CD4-positive, alpha-beta memory T cell (primary cell): Measurements from ENCODE around the gene ZBTB24. TPM values are rescaled to one million over a fixed set of nuclear protein-coding genes. Genes with fewer than 3 reads are reported as not detected.

Experiments
- CTCF ChIA-PET: fragments of 350-600 bp; sonication (Branson Sonifier 250); formaldehyde crosslinking; loops from one replicate; lab custom pipeline; 2021; ENCODE audit warnings: inconsistent platforms; ENCODE audit not compliant: partially characterized antibody; lab: Charles Lee
- POLR2A ChIA-PET: fragments of 350-600 bp; sonication (Branson Sonifier 250); formaldehyde crosslinking; loops from one replicate; lab custom pipeline; 2021; ENCODE audit not compliant: partially characterized antibody; lab: Charles Lee
- DNase-seq, 5 donors: peaks; one replicate each; pipeline versions ENCODE4 v3.0.0 to v3.0.0-alpha.2; 2020 to 2022; ENCODE audit warnings: mixed read lengths in 1 of 5
- H3K27ac ChIP-seq: one replicate; pipeline ENCODE4 v1.7.0; 2013; ENCODE audit warnings: low read depth, low read length
- H3K27me3 ChIP-seq: 2 replicates; pipeline ENCODE4 v1.7.0; 2013; ENCODE audit warnings: mild to moderate bottlenecking, low read length, moderate library complexity; ENCODE audit not compliant: insufficient read depth
- H3K36me3 ChIP-seq: 2 replicates; pipeline ENCODE4 v1.7.0; 2013; ENCODE audit warnings: mild to moderate bottlenecking, low read length, moderate library complexity; ENCODE audit not compliant: insufficient read depth
- H3K4me1 ChIP-seq: 2 replicates; pipeline ENCODE4 v1.7.0; 2013; ENCODE audit warnings: mild to moderate bottlenecking, low read length, moderate library complexity; ENCODE audit not compliant: insufficient read depth
- H3K4me3 ChIP-seq, 2 donors: one replicate each; pipeline ENCODE4 v1.7.0; 2013; ENCODE audit warnings: low read length in 2 of 2, mild to moderate bottlenecking in 1 of 2
- H3K9me3 ChIP-seq, 2 donors: one replicate each; pipeline ENCODE4 v1.7.0; 2013; ENCODE audit warnings: low read length in 2 of 2, control low read depth in 1 of 2; ENCODE audit not compliant: control insufficient read depth in 1 of 2
- H3K27ac Mint-ChIP-seq, 7 donors: one replicate each; pipeline ENCODE4 v1.8.0; 2020 to 2021; ENCODE audit warnings: mixed read lengths in 7 of 7, mild to moderate bottlenecking in 6 of 7, inconsistent platforms in 3 of 7, moderate library complexity in 3 of 7
- H3K27me3 Mint-ChIP-seq, 2 donors: one replicate each; pipeline ENCODE4 v1.8.0; 2020 to 2021; ENCODE audit warnings: mixed read lengths in 2 of 2
- H3K36me3 Mint-ChIP-seq, 2 donors: one replicate each; pipeline ENCODE4 v1.8.0; 2020 to 2021; ENCODE audit warnings: mixed read lengths in 2 of 2, inconsistent platforms in 1 of 2, mild to moderate bottlenecking in 1 of 2
- H3K4me1 Mint-ChIP-seq, 4 donors: one replicate each; pipeline ENCODE4 v1.8.0; 2020 to 2021; ENCODE audit warnings: mixed read lengths in 4 of 4, mild to moderate bottlenecking in 1 of 4
- H3K4me3 Mint-ChIP-seq, 8 donors: one replicate each; pipeline ENCODE4 v1.8.0; 2020 to 2021; ENCODE audit warnings: mixed read lengths in 8 of 8, mild to moderate bottlenecking in 7 of 8, moderate library complexity in 6 of 8, inconsistent platforms in 3 of 8
- H3K9me3 Mint-ChIP-seq, 8 donors: one replicate each; pipeline ENCODE4 v1.8.0; 2020 to 2021; ENCODE audit warnings: mixed read lengths in 8 of 8, mild to moderate bottlenecking in 5 of 8, inconsistent platforms in 3 of 8, moderate library complexity in 1 of 8
- intact Hi-C: fragments of 100-400 bp; cut with micrococcal nuclease; formaldehyde crosslinking; loops from one replicate; pipeline ENCODE4 v1.15.1; 2023
- polyA plus RNA-seq, 2 donors: library from polyadenylated mRNA; unstranded; fragments of 300-500 nt; fragmentation: Illumina TruSeq; gene quantifications; one replicate each; pipeline ENCODE4 v1.2.3, GENCODE V29; 2021
- total RNA-seq, 2 experiments: library from RNA; stranded (reverse); gene quantifications; one replicate each; pipeline ENCODE4 v1.2.3, GENCODE V29; 2021

ZBTB24 gene
- total and polyA plus RNA-seq, 4 experiments from 2014 or later = 8.5 to 28.4 (median 19.3) TPM

DNA sequence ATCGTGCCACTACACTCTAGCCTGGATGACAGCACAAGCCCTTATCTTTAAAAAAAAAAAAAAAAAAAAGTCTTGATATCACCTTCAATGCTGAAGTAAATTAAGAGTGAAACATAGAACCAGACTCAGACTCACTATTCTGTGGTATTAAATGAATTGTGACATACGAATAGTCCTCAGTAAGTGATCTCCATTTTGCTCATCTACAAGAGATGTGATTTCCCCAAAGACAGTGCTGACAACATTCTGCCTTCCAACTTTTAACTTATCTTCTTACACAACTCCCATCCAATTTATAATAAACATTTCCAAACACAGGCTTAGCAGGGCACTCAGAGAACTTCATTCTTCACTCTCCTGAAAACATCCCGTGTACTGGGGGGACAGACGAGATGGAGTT, 8.0 kb downstream of the ZBTB24 start:
- Mint-ChIP-seq H3K4me3 (peak overlapping the region in 2 of 8 donors; percentile 5 to 31), H3K9me3 (no peaks in the 10 kb centered on the region), H3K36me3 (peaks cover 67 to 88% of the 10 kb centered on the region in 2 donors), H3K27ac (peak overlapping the region in 6 of 7 donors; percentile 24 to 89 (median 55)), H3K27me3 (no peaks in the 10 kb centered on the region), H3K4me1 (peaks cover 57 to 84% (median 68%) of the 10 kb centered on the region in 4 donors)
- Histone ChIP-seq H3K9me3 (no peaks in the 10 kb centered on the region), H3K36me3 (peaks cover 60% of the 10 kb centered on the region), H3K4me1 (peaks cover 57% of the 10 kb centered on the region), H3K27ac (no peak overlapping the region), H3K4me3 (no peak overlapping the region), H3K27me3 (no peaks in the 10 kb centered on the region)
- DNase-seq = no peak
- POLR2A ChIA-PET = interaction anchor here (2.4 kb wide), 1 partner anchor 19 kb away, joined by 12 read pairs; the partner anchor contains the start of gene MICAL1
- CTCF ChIA-PET = interaction anchor here (0.6 kb wide), 1 partner anchor 222 kb away, joined by 3 read pairs; no protein-coding TSS in a partner anchor
- intact Hi-C loops = no loop called here

DNA sequence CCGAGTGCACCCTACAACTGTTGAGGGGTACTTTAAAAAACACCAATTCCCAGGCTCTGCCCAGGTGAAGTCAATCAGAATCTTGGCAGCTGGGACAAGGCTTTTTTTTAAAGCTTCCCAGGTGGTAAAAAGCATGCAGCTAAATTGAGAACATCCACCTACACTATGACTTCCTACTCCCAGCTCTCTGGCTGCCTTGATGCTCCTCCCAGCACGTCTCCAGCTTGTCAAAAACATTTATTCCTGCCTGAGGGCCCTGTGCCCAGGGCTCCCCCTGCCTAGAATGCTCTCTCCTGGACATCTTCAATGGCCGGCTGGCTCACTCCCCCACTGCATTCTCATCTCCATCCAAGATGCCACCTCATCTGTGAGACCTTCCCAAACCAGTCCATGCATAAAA, 9.9 kb downstream of the ZBTB24 start:
- Histone ChIP-seq H3K36me3 (peaks cover 74% of the 10 kb centered on the region), H3K27ac (no peak overlapping the region), H3K27me3 (no peaks in the 10 kb centered on the region), H3K9me3 (no peaks in the 10 kb centered on the region), H3K4me1 (peaks cover 39% of the 10 kb centered on the region), H3K4me3 (no peak overlapping the region)
- intact Hi-C loops = no loop called here
- DNase-seq = no peak
- Mint-ChIP-seq H3K4me3 (peak overlapping the region in 1 of 8 donors; percentile 13), H3K9me3 (no peaks in the 10 kb centered on the region), H3K27ac (peak overlapping the region; percentile 14 to 90 (median 85)), H3K4me1 (peaks cover 56 to 81% (median 63%) of the 10 kb centered on the region in 4 donors), H3K27me3 (no peaks in the 10 kb centered on the region), H3K36me3 (peaks cover 68 to 91% of the 10 kb centered on the region in 2 donors)
- ChIA-PET CTCF (no interaction called here), POLR2A (interaction anchor here (1.8 kb wide), 1 partner anchor 9 kb away, joined by 4 read pairs; no protein-coding TSS in a partner anchor)

DNA sequence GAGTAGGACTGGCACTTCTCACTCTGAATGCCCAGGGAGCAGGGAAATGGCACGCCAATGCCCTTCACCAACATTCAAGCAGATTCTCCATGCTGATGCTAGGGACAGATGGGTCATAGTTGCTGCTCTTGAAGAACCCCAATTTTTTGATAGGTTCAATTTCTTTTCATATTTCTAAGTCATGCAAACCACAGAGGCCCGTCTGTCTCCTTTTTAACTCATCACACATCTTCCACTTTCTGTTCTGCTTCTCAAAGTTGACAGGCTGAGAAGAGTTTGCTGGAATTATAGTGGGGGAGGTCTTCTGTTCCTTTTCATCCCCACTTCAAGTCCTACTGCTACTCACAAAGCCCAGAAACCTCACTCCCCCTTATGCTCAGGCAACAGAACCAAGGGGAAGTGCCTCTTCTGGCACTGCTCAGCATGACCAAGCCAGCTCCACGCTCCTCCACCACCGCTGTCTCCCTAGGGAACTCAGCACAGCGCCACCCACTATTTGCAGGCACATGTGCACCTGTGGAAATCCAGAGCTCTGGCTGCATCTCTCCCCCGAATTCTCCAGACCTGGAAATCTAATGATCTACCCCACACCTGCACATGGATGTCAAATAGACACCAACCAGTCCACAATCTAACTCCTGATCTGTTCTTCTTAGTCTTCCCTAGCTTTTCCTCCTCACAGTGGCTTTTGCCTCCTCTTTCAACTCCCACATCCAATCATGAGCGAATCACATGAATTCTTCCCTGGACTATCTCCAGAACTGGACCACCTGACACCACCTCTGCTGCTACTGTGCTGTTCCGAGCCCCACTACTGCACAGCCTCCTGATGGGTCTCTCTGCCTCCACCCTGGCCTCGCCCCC, 10.7 kb downstream of the ZBTB24 start:
- no peaks in the 10 kb centered on the region for H3K9me3 ChIP-seq
- no peaks in the 10 kb centered on the region for H3K27me3 Mint-ChIP-seq
- peaks cover 71% of the 10 kb centered on the region for H3K36me3 ChIP-seq
- peaks cover 32% of the 10 kb centered on the region for H3K4me1 ChIP-seq
- no peaks in the 10 kb centered on the region for H3K9me3 Mint-ChIP-seq
- H3K27me3 ChIP-seq = no peaks in the 10 kb centered on the region
- ChIA-PET POLR2A (interaction anchor here (1.3 to 1.8 kb wide), 3 partner anchors 10 to 22 kb away, joined by 3 to 5 read pairs (median 4); no protein-coding TSS in a partner anchor), CTCF (no interaction called here)
- H3K4me3 ChIP-seq = no peak overlapping the region
- intact Hi-C loops = no loop called here
- peaks cover 52 to 81% (median 57%) of the 10 kb centered on the region in 4 donors for H3K4me1 Mint-ChIP-seq
- H3K36me3 Mint-ChIP-seq = peaks cover 71 to 92% of the 10 kb centered on the region in 2 donors
- peak overlapping the region in 1 of 8 donors; percentile 1 for H3K4me3 Mint-ChIP-seq
- no peak overlapping the region for H3K27ac ChIP-seq
- no peak for DNase-seq
- peak overlapping the region; percentile 32 to 90 (median 80) for H3K27ac Mint-ChIP-seq

DNA sequence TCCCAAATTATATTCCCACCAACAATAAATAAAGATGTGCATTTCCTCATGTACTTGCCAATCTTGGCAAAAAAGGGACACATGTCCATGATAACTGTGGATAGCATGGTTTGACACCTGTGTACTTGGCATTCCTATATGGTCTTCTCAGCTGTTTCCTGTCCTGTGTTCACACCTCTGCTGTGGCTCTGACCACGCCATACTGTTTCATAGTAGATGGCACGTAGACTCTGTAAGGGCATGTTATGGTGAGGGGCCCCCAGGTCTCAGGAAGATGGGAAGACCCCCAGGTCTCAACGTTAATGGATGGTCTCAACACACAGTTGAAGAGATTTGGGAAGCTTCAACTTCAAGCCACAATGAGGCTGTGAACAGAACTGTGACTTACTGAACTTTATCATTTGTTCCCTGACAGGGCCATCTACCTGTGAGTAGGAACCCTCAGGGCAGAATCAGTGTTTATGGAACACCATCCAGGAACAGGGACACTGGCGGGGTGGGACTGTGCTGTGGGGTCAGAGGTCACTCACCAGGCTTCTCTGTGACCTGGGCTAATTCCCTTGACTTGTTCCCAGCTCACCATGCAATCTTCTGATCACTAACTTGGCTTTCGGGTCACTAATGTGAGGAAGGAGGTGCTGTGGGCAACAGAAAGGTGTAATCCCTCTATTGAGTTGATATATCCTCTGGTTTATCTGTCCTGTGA, 11.8 kb downstream of the ZBTB24 start:
- ChIA-PET CTCF (no interaction called here), POLR2A (interaction anchor here (1.3 to 3.4 kb wide), 5 partner anchors 11 to 21 kb away, joined by 3 to 20 read pairs (median 4); partner anchors contain the start of gene MICAL1)

DNA sequence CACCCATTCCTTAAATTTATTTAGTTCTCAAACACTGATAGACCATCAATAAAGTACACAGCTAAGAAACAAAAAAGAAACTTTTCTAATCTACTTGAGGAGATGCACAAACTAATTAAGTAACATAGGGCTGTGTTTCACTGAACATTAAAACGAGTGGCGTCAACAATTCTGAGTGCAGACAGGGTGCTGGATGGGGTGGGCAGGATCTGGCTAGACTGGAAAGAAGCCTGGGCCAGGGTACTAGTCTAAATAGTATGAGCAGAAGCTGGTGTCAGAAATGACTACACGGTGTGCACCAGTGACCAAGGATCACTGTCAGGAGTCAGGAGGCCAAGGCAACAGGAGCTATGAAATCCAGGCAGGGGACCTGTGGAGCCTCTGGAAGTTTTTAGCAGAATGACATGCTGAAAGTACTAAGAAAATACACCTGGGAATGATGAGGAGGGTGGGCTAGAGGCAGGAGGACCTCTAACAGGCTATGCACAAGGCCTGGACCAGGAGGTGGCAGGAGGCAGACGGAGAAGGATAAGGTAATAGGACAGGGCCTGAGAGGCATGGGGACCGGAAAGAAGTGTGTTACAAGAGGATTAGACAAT, 13.3 kb downstream of the ZBTB24 start:
- no peak for DNase-seq
- H3K27ac Mint-ChIP-seq = peak overlapping the region; percentile 12 to 79 (median 49)
- no peak overlapping the region for H3K4me3 Mint-ChIP-seq
- Histone ChIP-seq H3K4me3 (no peak overlapping the region), H3K27me3 (no peaks in the 10 kb centered on the region), H3K9me3 (no peaks in the 10 kb centered on the region), H3K4me1 (peaks cover 17% of the 10 kb centered on the region), H3K36me3 (peaks cover 70% of the 10 kb centered on the region), H3K27ac (no peak overlapping the region)
- peaks cover 43 to 70% (median 50%) of the 10 kb centered on the region in 4 donors for H3K4me1 Mint-ChIP-seq
- H3K36me3 Mint-ChIP-seq = peaks cover 65 to 89% of the 10 kb centered on the region in 2 donors
- no peaks in the 10 kb centered on the region for H3K9me3 Mint-ChIP-seq
- no peaks in the 10 kb centered on the region for H3K27me3 Mint-ChIP-seq
- intact Hi-C loops = loop anchor here (2.0 kb wide), 1 partner anchor 13 kb away; the partner anchor contains the start of gene ZBTB24
- POLR2A ChIA-PET = interaction anchor here (0.7 to 3.4 kb wide), 6 partner anchors 11 to 28 kb away, joined by 3 to 20 read pairs (median 4); partner anchors contain the start of gene MICAL1
- CTCF ChIA-PET = interaction anchor here (1.3 to 1.5 kb wide), 3 partner anchors 10 to 282 kb away, joined by 4 read pairs; partner anchors contain the start of gene ZBTB24

More for the DNA sequence above, 11.8 kb downstream of the ZBTB24 start:
- H3K4me1 ChIP-seq = peaks cover 20% of the 10 kb centered on the region
- Mint-ChIP-seq H3K36me3 (peaks cover 72 to 90% of the 10 kb centered on the region in 2 donors), H3K4me3 (peak overlapping the region in 1 of 8 donors; percentile 39), H3K4me1 (peaks cover 46 to 72% (median 51%) of the 10 kb centered on the region in 4 donors), H3K27me3 (no peaks in the 10 kb centered on the region), H3K27ac (peak overlapping the region; percentile 26 to 84 (median 75)), H3K9me3 (no peaks in the 10 kb centered on the region)
- H3K4me3 ChIP-seq = no peak overlapping the region
- no peak for DNase-seq
- H3K27me3 ChIP-seq = no peaks in the 10 kb centered on the region
- H3K36me3 ChIP-seq = peaks cover 69% of the 10 kb centered on the region
- H3K9me3 ChIP-seq = no peaks in the 10 kb centered on the region
- H3K27ac ChIP-seq = no peak overlapping the region
- intact Hi-C loops = no loop called here

DNA sequence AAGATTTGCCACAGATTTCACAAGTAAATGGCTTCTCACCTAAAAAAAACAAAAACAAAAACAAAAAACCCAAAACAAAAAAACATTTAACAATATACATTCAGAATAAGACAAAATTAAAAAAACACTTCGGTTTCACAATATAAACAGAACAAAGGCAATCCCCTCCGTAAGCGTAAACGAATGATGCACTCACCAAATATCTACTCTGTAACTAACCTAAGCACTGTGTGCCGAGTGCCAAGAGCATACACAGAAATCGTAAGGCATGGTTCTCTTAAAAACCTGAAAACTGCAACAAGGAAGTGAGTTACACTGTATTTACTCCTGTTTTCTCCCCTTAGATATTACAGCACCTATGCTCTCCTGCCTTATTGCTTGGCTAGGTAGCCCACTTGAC, 15.3 kb downstream of the ZBTB24 start:
- intact Hi-C loops = loop anchor here (2.0 kb wide), 1 partner anchor 15 kb away; the partner anchor contains the start of gene ZBTB24
- Mint-ChIP-seq H3K4me1 (peaks cover 40 to 70% (median 44%) of the 10 kb centered on the region in 4 donors), H3K4me3 (no peak overlapping the region), H3K9me3 (no peaks in the 10 kb centered on the region), H3K36me3 (peaks cover 62 to 84% of the 10 kb centered on the region in 2 donors), H3K27ac (peak overlapping the region in 5 of 7 donors; percentile 3 to 81 (median 54)), H3K27me3 (no peaks in the 10 kb centered on the region)
- H3K27me3 ChIP-seq = no peaks in the 10 kb centered on the region
- peaks cover 64% of the 10 kb centered on the region for H3K36me3 ChIP-seq
- peaks cover 23% of the 10 kb centered on the region for H3K4me1 ChIP-seq
- no peak for DNase-seq
- no peak overlapping the region for H3K27ac ChIP-seq
- H3K9me3 ChIP-seq = no peaks in the 10 kb centered on the region
- no peak overlapping the region for H3K4me3 ChIP-seq
- ChIA-PET POLR2A (no interaction called here), CTCF (no interaction called here)
